ENCODE data around the gene UNKL. TPM values are rescaled to one million over a fixed set of nuclear protein-coding genes. Genes with fewer than 3 reads are reported as not detected.

Gene UNKL
- total and polyA plus RNA-seq, 7 experiments from 2014 or later = 4.0 to 152 (median 95.3) TPM

- peaks cover 0 to 55% (median 0%) of the 10 kb centered on the region in 3 experiments for H3K36me3 ChIP-seq (ENCODE audit: control insufficient read depth in 2 of 3, insufficient read depth in 3 of 3, low read length in 3 of 3)
- Mint-ChIP-seq H3K4me1 (peaks cover 6 to 18% (median 15%) of the 10 kb centered on the region in 7 donors), H3K27ac (peak overlapping the region in 4 of 9 donors; percentile 10 to 64 (median 48)), H3K9me3 (no peaks in the 10 kb centered on the region), H3K27me3 (no peaks in the 10 kb centered on the region), H3K36me3 (peaks cover 0 to 3% (median 0%) of the 10 kb centered on the region in 5 donors), H3K4me3 (peak overlapping the region in 2 of 10 donors; percentile 17 to 88)
- H3K27me3 ChIP-seq (ENCODE audit: control insufficient read depth in 2 of 2, insufficient read depth in 2 of 2, low read length in 2 of 2) = no peaks in the 10 kb centered on the region
- no peaks in the 10 kb centered on the region for H3K9me3 ChIP-seq (ENCODE audit: control insufficient read depth in 2 of 3, low read length in 3 of 3)
- no peaks in the 10 kb centered on the region for H3K4me1 ChIP-seq (ENCODE audit: control insufficient read depth in 2 of 2, insufficient read depth in 2 of 2, low read length in 2 of 2)
- intact Hi-C loops (cut with micrococcal nuclease) = loop anchor here in 1 of 2 donors (2.0 kb wide), 1 partner anchor 37 kb away; the partner anchor contains the start of gene UNKL
- POLR2A ChIA-PET = no interaction called here
- no peak overlapping the region for H3K4me3 ChIP-seq (ENCODE audit: low read length)
- no peak for ATAC-seq
- CTCF ChIA-PET = no interaction called here
- no peak overlapping the region for H3K27ac ChIP-seq (ENCODE audit: low read depth, low read length)
- DNase-seq = no peak
Measured at GRCh38 chr16:1377406-1378010, 37.0 kb downstream of the UNKL start.

- ChIA-PET CTCF (no interaction called here), POLR2A (no interaction called here)
- intact Hi-C loops (cut with micrococcal nuclease) = no loop called here
- H3K4me3 Mint-ChIP-seq = no peak overlapping the region
- H3K9me3 ChIP-seq (ENCODE audit: control insufficient read depth in 2 of 3, low read length in 3 of 3) = no peaks in the 10 kb centered on the region
- H3K36me3 Mint-ChIP-seq = peaks cover 0 to 3% (median 0%) of the 10 kb centered on the region in 5 donors
- H3K27me3 Mint-ChIP-seq = no peaks in the 10 kb centered on the region
- no peak overlapping the region for H3K27ac ChIP-seq (ENCODE audit: low read depth, low read length)
- no peak overlapping the region for H3K4me3 ChIP-seq (ENCODE audit: low read length)
- H3K4me1 ChIP-seq (ENCODE audit: control insufficient read depth in 2 of 2, insufficient read depth in 2 of 2, low read length in 2 of 2) = no peaks in the 10 kb centered on the region
- DNase-seq (no peak), ATAC-seq (no peak)
- H3K9me3 Mint-ChIP-seq = no peaks in the 10 kb centered on the region
- peaks cover 0 to 53% (median 0%) of the 10 kb centered on the region in 3 experiments for H3K36me3 ChIP-seq (ENCODE audit: control insufficient read depth in 2 of 3, insufficient read depth in 3 of 3, low read length in 3 of 3)
- peak overlapping the region in 1 of 9 donors; percentile 57 for H3K27ac Mint-ChIP-seq
- H3K4me1 Mint-ChIP-seq = peaks cover 6 to 18% (median 15%) of the 10 kb centered on the region in 7 donors
- H3K27me3 ChIP-seq (ENCODE audit: control insufficient read depth in 2 of 2, insufficient read depth in 2 of 2, low read length in 2 of 2) = no peaks in the 10 kb centered on the region
Measured at GRCh38 chr16:1375741-1376410, 38.6 kb downstream of the UNKL start.

GRCh38 chr16:1375298-1375640 is 39.2 kb downstream of the UNKL start:
- Histone ChIP-seq H3K27ac (ENCODE audit: low read depth, low read length) (no peak overlapping the region), H3K9me3 (ENCODE audit: control insufficient read depth in 2 of 3, low read length in 3 of 3) (no peaks in the 10 kb centered on the region), H3K36me3 (ENCODE audit: control insufficient read depth in 2 of 3, insufficient read depth in 3 of 3, low read length in 3 of 3) (peaks cover 0 to 57% (median 0%) of the 10 kb centered on the region in 3 experiments), H3K27me3 (ENCODE audit: control insufficient read depth in 2 of 2, insufficient read depth in 2 of 2, low read length in 2 of 2) (no peaks in the 10 kb centered on the region), H3K4me3 (ENCODE audit: low read length) (no peak overlapping the region), H3K4me1 (ENCODE audit: control insufficient read depth in 2 of 2, insufficient read depth in 2 of 2, low read length in 2 of 2) (no peaks in the 10 kb centered on the region)
- no peak overlapping the region for H3K27ac Mint-ChIP-seq
- ChIA-PET POLR2A (interaction anchor here (0.9 kb wide), 1 partner anchor 12 kb away, joined by 3 read pairs; no protein-coding TSS in a partner anchor), CTCF (no interaction called here)
- H3K9me3 Mint-ChIP-seq = no peaks in the 10 kb centered on the region
- intact Hi-C loops (cut with micrococcal nuclease) = no loop called here
- no peaks in the 10 kb centered on the region for H3K27me3 Mint-ChIP-seq
- H3K4me3 Mint-ChIP-seq = no peak overlapping the region
- no peak for DNase-seq
- ATAC-seq = no peak
- peaks cover 0 to 3% (median 0%) of the 10 kb centered on the region in 5 donors for H3K36me3 Mint-ChIP-seq
- peaks cover 5 to 17% (median 14%) of the 10 kb centered on the region in 7 donors for H3K4me1 Mint-ChIP-seq

- H3K4me1 Mint-ChIP-seq = peaks cover 0 to 12% (median 9%) of the 10 kb centered on the region in 7 donors
- no peaks in the 10 kb centered on the region for H3K27me3 ChIP-seq (ENCODE audit: control insufficient read depth in 2 of 2, insufficient read depth in 2 of 2, low read length in 2 of 2)
- no peaks in the 10 kb centered on the region for H3K9me3 ChIP-seq (ENCODE audit: control insufficient read depth in 2 of 3, low read length in 3 of 3)
- CTCF ChIA-PET = no interaction called here
- ATAC-seq = no peak
- no peak overlapping the region for H3K27ac ChIP-seq (ENCODE audit: low read depth, low read length)
- DNase-seq = no peak
- peaks cover 0 to 63% (median 0%) of the 10 kb centered on the region in 3 experiments for H3K36me3 ChIP-seq (ENCODE audit: control insufficient read depth in 2 of 3, insufficient read depth in 3 of 3, low read length in 3 of 3)
- no peaks in the 10 kb centered on the region for H3K9me3 Mint-ChIP-seq
- POLR2A ChIA-PET = interaction anchor here (0.9 kb wide), 1 partner anchor 11 kb away, joined by 3 read pairs; no protein-coding TSS in a partner anchor
- intact Hi-C loops (cut with micrococcal nuclease) = no loop called here
- no peak overlapping the region for H3K4me3 Mint-ChIP-seq
- no peaks in the 10 kb centered on the region for H3K4me1 ChIP-seq (ENCODE audit: control insufficient read depth in 2 of 2, insufficient read depth in 2 of 2, low read length in 2 of 2)
- H3K27me3 Mint-ChIP-seq = no peaks in the 10 kb centered on the region
- H3K27ac Mint-ChIP-seq = no peak overlapping the region
- no peak overlapping the region for H3K4me3 ChIP-seq (ENCODE audit: low read length)
- peaks cover 0 to 3% (median 0%) of the 10 kb centered on the region in 5 donors for H3K36me3 Mint-ChIP-seq
Measured at GRCh38 chr16:1374418-1375297, 39.8 kb downstream of the UNKL start.

GRCh38 chr16:1372292-1372950 is 42.1 kb downstream of the UNKL start:
- no peak overlapping the region for H3K4me3 ChIP-seq (ENCODE audit: low read length)
- ChIA-PET CTCF (no interaction called here), POLR2A (interaction anchor here (0.7 kb wide), 1 partner anchor 19 kb away, joined by 3 read pairs; no protein-coding TSS in a partner anchor)
- DNase-seq = no peak
- no peak overlapping the region for H3K27ac ChIP-seq (ENCODE audit: low read depth, low read length)
- H3K36me3 ChIP-seq (ENCODE audit: control insufficient read depth in 2 of 3, insufficient read depth in 3 of 3, low read length in 3 of 3) = peaks cover 0 to 59% (median 0%) of the 10 kb centered on the region in 3 experiments
- no peaks in the 10 kb centered on the region for H3K9me3 Mint-ChIP-seq
- peaks cover 0 to 3% (median 0%) of the 10 kb centered on the region in 5 donors for H3K36me3 Mint-ChIP-seq
- H3K27me3 ChIP-seq (ENCODE audit: control insufficient read depth in 2 of 2, insufficient read depth in 2 of 2, low read length in 2 of 2) = no peaks in the 10 kb centered on the region
- no peaks in the 10 kb centered on the region for H3K4me1 ChIP-seq (ENCODE audit: control insufficient read depth in 2 of 2, insufficient read depth in 2 of 2, low read length in 2 of 2)
- H3K4me1 Mint-ChIP-seq = no peaks in the 10 kb centered on the region
- no peaks in the 10 kb centered on the region for H3K9me3 ChIP-seq (ENCODE audit: control insufficient read depth in 2 of 3, low read length in 3 of 3)
- intact Hi-C loops (cut with micrococcal nuclease) = no loop called here
- H3K4me3 Mint-ChIP-seq = no peak overlapping the region
- H3K27ac Mint-ChIP-seq = no peak overlapping the region
- no peaks in the 10 kb centered on the region for H3K27me3 Mint-ChIP-seq
- no peak for ATAC-seq

Measured in naive thymus-derived CD4-positive, alpha-beta T cell (primary cell).